WTC11 (cell line): ENCODE measurements around the gene VAMP1. TPM values are rescaled to one million over a fixed set of nuclear protein-coding genes. Genes with fewer than 3 reads are reported as not detected.
A peak's percentile ranks its signal among the peaks of the same experiment; 100 is the strongest.

ENCODE experiments used
- ATAC-seq: fragments of 200-7000 bp; cut with Tn5 transposase; 2 replicates; pipeline ENCODE4 v1.10.0; 2021; ENCODE audit warnings: mild to moderate bottlenecking, moderate library complexity
- CTCF ChIA-PET: fragments of 300-600 bp; sonication (Branson Sonifier 250); formaldehyde crosslinking; loops from one replicate; lab custom pipeline; 2021; ENCODE audit warnings: antibody characterized with exemption; lab: Charles Lee
- POLR2A ChIA-PET: fragments of 350-600 bp; sonication (Branson Sonifier 250); formaldehyde crosslinking; loops from one replicate; lab custom pipeline; 2021; ENCODE audit warnings: antibody characterized with exemption; lab: Charles Lee
- DNase-seq: peaks from one replicate; pipeline ENCODE4 v3.0.0; 2021; ENCODE audit warnings: low spot score
- H3K27ac Mint-ChIP-seq: 2 replicates; pipeline ENCODE4 v1.8.0; 2021; ENCODE audit warnings: mixed read lengths
- H3K27me3 Mint-ChIP-seq: 2 replicates; pipeline ENCODE4 v1.8.0; 2021; ENCODE audit warnings: low read depth, mild to moderate bottlenecking, moderate library complexity, mixed read lengths
- H3K36me3 Mint-ChIP-seq: 2 replicates; pipeline ENCODE4 v1.8.0; 2021; ENCODE audit warnings: mixed read lengths
- H3K4me1 Mint-ChIP-seq: 2 replicates; pipeline ENCODE4 v1.8.0; 2022; ENCODE audit warnings: mixed read lengths
- H3K4me3 Mint-ChIP-seq: 2 replicates; pipeline ENCODE4 v1.8.0; 2021; ENCODE audit warnings: mild to moderate bottlenecking, moderate library complexity, mixed read lengths
- H3K9me3 Mint-ChIP-seq: 2 replicates; pipeline ENCODE4 v1.8.0; 2021; ENCODE audit warnings: mixed read lengths
- GTF2I ChIP-seq: fragments of 250-450 bp; sonication (Bioruptor Pico); conservative IDR thresholded peaks from 2 replicates; pipeline ENCODE4 v1.4.0; 2021; ENCODE audit warnings: mild to moderate bottlenecking
- HMGA2 ChIP-seq: fragments of 250-450 bp; sonication (Bioruptor Pico); IDR thresholded peaks from 2 replicates; pipeline ENCODE4 v1.4.0; 2021; ENCODE audit warnings: mild to moderate bottlenecking, moderate library complexity
- NFE2L1 ChIP-seq: sonication (generic); formaldehyde crosslinking; IDR thresholded peaks from 2 replicates; pipeline ENCODE4 v1.8.1; 2023; ENCODE audit warnings: missing genetic modification reagents
- NR2C2 ChIP-seq: sonication (generic); formaldehyde crosslinking; IDR thresholded peaks from 2 replicates; pipeline ENCODE4 v1.8.0; 2022; ENCODE audit warnings: mild to moderate bottlenecking, missing genetic modification reagents
- SP1 ChIP-seq: sonication (generic); formaldehyde crosslinking; conservative IDR thresholded peaks from 2 replicates; pipeline ENCODE4 v1.8.1; 2022; ENCODE audit warnings: missing genetic modification reagents
- ZNF219 ChIP-seq: sonication (generic); formaldehyde crosslinking; IDR thresholded peaks from 2 replicates; pipeline ENCODE4 v1.8.0; 2023; ENCODE audit warnings: missing genetic modification reagents, mild to moderate bottlenecking, borderline replicate concordance
- total RNA-seq: library from RNA; stranded (reverse); gene quantifications from 3 replicates; pipeline ENCODE4 v1.2.3, GENCODE V29; 2021
- TF ChIP-seq, protein P1 (sequence below): sonication (generic); formaldehyde crosslinking; IDR thresholded peaks from 2 replicates; pipeline ENCODE4 v1.8.1; 2023; ENCODE audit warnings: mild to moderate bottlenecking, missing genetic modification reagents
- TF ChIP-seq, protein P2 (sequence below): sonication (generic); formaldehyde crosslinking; IDR thresholded peaks from 2 replicates; pipeline ENCODE4 v1.8.1; 2023; ENCODE audit warnings: mild to moderate bottlenecking, missing genetic modification reagents
- TF ChIP-seq, protein P3 (sequence below): sonication (generic); formaldehyde crosslinking; IDR thresholded peaks from 2 replicates; pipeline ENCODE4 v1.8.0; 2022; ENCODE audit warnings: mild to moderate bottlenecking, missing genetic modification reagents
- TF ChIP-seq, protein P4 (sequence below): sonication (generic); formaldehyde crosslinking; IDR thresholded peaks from 2 replicates; pipeline ENCODE4 v1.8.1; 2023; ENCODE audit warnings: mild to moderate bottlenecking, missing genetic modification reagents, moderate library complexity
- TF ChIP-seq, protein P5 (sequence below): fragments of 250-450 bp; sonication (Bioruptor Pico); conservative IDR thresholded peaks from 2 replicates; pipeline ENCODE4 v1.9.0; 2021; ENCODE audit warnings: mild to moderate bottlenecking

The VAMP1 gene
- total RNA-seq, 1 experiment from 2014 or later = 14.3 TPM

DNA sequence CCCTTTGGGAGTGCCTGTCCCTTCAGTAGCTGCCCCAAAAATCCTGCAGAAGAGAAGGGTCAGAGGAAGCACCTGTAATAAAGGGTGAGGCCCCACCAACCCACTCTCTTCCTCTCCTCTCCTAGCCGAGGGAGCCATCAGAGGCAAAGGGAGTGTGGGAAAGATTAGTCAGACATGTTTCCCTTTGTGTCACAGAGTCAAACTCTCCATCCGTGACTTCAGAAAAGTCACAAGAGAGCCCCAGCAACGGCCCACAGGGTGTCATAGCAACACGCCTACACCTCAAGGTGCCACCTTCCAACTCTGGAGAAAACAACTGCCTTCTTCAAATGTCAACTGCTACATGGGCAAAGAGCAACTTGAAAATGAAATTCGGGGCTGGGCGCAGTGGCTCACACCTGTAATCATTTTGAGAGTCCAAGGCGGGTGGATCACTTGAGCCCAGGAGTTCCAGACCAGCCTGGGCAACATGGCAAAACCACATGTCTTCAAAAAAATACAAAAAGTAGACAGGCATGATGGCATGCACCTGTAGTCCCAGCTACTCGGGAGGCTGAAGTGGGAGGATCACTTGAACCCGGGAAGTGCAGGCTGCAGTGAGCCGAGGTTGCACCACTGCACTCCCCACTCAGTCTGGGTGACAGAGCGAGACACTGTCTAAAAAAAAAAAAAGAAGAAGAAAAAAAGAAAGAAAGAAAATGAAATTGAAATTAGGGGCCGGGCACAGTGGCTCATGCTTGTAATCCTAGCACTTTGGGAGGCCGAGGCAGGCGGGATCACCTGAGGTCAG is 43.4 kb downstream of the VAMP1 start:
- POLR2A ChIA-PET = no interaction called here

DNA sequence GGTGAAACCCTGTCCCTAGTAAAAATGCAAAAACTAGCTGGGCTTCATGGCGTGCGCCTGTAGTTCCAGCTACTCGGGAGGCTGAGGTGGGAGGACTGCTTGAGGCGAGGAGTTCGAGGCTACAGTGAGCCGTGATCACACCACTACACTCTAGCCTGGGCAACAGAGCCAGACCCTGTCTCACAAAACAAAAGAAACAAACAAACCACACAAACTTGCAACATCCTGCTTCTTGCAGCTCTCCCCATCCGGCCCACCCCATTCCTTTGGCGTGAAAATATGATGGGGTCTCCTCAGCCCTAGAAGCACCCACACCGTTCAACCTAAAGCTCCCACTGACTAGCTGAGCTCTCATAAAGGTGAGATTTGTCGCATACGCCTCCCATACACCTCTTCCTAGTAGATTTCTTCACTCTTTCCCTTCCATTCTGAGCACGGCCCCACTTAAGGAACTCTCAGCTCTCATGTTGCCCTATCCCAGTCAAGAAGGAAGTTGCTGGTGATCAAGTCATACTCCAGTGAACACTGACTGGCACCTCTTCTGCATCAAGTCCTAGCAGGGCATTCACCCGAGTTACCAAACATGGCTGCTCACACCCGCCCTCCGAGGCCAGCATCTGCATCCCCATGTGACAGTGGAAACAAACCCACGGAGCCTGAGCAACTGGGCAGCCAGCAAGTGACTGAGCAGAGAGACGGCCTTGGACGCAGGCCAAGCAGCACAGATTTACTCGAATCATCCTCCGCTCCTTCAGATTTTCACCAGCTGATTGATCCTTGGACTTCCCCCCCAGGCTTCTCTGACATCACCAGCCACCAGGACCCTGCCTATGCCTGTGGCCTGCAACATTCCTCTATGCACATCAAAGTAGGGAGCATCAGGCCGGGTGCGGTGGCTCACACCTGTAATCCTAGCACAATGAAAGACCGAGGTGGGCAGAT is 44.6 kb downstream of the VAMP1 start:
- CTCF ChIA-PET = interaction anchor here (1.0 to 7.1 kb wide), 5 partner anchors 40 to 112 kb away, joined by 3 to 77 read pairs (median 19); partner anchors contain the start of gene VAMP1
- no peaks in the 10 kb centered on the region for H3K36me3 Mint-ChIP-seq
- POLR2A ChIA-PET = interaction anchor here (0.8 to 0.9 kb wide), 3 partner anchors 40 to 108 kb away, joined by 3 read pairs; no protein-coding TSS in a partner anchor
- TF ChIP-seq SP1 (no peak), GTF2I (0 out of 2 replicates have a peak, but pooled peaks have one; percentile 35)
- H3K9me3 Mint-ChIP-seq = no peaks in the 10 kb centered on the region
- DNase-seq = no peak
- peaks cover 14% of the 10 kb centered on the region for H3K4me1 Mint-ChIP-seq
- no peak overlapping the region for H3K27ac Mint-ChIP-seq
- no peak for ATAC-seq
- H3K4me3 Mint-ChIP-seq = no peak overlapping the region
- H3K27me3 Mint-ChIP-seq = no peaks in the 10 kb centered on the region; the same call in none of the 2 replicates

More for the DNA sequence above, 43.4 kb downstream of the VAMP1 start:
- Mint-ChIP-seq H3K4me1 (peaks cover 14% of the 10 kb centered on the region), H3K27ac (no peak overlapping the region; the same call in 1 of the 2 replicates), H3K27me3 (no peaks in the 10 kb centered on the region; the same call in none of the 2 replicates), H3K4me3 (no peak overlapping the region), H3K9me3 (no peaks in the 10 kb centered on the region), H3K36me3 (no peaks in the 10 kb centered on the region)
- ATAC-seq (no peak), DNase-seq (no peak)
- TF ChIP-seq HMGA2 (CRISPR knock-in tag) = no peak
- TF ChIP-seq, protein P1, sequence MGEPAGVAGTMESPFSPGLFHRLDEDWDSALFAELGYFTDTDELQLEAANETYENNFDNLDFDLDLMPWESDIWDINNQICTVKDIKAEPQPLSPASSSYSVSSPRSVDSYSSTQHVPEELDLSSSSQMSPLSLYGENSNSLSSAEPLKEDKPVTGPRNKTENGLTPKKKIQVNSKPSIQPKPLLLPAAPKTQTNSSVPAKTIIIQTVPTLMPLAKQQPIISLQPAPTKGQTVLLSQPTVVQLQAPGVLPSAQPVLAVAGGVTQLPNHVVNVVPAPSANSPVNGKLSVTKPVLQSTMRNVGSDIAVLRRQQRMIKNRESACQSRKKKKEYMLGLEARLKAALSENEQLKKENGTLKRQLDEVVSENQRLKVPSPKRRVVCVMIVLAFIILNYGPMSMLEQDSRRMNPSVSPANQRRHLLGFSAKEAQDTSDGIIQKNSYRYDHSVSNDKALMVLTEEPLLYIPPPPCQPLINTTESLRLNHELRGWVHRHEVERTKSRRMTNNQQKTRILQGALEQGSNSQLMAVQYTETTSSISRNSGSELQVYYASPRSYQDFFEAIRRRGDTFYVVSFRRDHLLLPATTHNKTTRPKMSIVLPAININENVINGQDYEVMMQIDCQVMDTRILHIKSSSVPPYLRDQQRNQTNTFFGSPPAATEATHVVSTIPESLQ (CRISPR knock-in tag) = no peak
- TF ChIP-seq, protein P2, sequence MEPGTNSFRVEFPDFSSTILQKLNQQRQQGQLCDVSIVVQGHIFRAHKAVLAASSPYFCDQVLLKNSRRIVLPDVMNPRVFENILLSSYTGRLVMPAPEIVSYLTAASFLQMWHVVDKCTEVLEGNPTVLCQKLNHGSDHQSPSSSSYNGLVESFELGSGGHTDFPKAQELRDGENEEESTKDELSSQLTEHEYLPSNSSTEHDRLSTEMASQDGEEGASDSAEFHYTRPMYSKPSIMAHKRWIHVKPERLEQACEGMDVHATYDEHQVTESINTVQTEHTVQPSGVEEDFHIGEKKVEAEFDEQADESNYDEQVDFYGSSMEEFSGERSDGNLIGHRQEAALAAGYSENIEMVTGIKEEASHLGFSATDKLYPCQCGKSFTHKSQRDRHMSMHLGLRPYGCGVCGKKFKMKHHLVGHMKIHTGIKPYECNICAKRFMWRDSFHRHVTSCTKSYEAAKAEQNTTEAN (CRISPR knock-in tag) = no peak
- TF ChIP-seq NR2C2 (CRISPR knock-in tag) = no peak
- no peak for TF ChIP-seq ZNF219 (CRISPR knock-in tag)
- no peak for TF ChIP-seq NFE2L1
- TF ChIP-seq, protein P3, sequence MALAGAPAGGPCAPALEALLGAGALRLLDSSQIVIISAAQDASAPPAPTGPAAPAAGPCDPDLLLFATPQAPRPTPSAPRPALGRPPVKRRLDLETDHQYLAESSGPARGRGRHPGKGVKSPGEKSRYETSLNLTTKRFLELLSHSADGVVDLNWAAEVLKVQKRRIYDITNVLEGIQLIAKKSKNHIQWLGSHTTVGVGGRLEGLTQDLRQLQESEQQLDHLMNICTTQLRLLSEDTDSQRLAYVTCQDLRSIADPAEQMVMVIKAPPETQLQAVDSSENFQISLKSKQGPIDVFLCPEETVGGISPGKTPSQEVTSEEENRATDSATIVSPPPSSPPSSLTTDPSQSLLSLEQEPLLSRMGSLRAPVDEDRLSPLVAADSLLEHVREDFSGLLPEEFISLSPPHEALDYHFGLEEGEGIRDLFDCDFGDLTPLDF = no peak
- TF ChIP-seq, protein P4, sequence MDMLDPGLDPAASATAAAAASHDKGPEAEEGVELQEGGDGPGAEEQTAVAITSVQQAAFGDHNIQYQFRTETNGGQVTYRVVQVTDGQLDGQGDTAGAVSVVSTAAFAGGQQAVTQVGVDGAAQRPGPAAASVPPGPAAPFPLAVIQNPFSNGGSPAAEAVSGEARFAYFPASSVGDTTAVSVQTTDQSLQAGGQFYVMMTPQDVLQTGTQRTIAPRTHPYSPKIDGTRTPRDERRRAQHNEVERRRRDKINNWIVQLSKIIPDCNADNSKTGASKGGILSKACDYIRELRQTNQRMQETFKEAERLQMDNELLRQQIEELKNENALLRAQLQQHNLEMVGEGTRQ = no peak
- TF ChIP-seq, protein P5, sequence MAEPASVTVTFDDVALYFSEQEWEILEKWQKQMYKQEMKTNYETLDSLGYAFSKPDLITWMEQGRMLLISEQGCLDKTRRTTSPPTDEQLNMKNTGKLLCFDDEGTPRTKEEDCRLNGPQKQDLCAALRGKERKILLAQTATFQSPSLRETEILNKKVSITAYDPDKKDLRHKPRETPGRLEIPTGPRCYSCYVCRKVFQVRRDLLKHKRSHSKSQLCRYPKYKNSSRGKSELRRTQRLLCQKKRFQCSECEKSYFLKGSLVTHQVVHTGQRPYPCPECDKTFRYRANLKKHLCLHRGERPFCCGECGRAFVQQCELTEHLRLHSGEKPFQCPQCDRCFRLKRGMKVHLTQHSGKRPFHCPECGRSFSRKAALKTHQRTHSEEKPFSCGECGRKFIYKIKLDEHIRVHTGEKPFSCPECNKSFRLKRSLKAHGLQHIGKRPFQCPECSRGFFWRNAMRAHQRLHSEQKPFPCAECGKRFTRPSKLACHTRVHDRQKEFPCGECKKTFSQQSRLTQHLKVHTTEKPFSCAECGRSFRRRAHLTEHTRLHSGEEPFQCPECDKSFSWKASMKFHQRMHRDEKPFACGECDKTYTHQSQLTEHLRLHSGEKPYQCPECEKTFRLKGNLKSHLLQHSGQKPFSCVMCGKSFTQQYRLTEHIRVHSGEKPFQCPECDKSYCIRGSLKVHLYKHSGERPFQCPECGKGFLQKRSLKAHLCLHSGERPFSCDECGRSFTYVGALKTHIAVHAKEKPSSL = no peak
- CTCF ChIA-PET = interaction anchor here (7.1 kb wide), 1 partner anchor 38 kb away, joined by 77 read pairs; no protein-coding TSS in a partner anchor
